Posterior cingulate gyrus (tissue), 11 donors: ENCODE measurements around the gene BHLHE23.

Experiments used
- DNase-seq, 10 donors: peaks; one replicate each; pipeline versions ENCODE4 v3.0.0 to v3.0.0-alpha.2; 2020 to 2021; ENCODE audit warnings: mixed read lengths in 3 of 10
- intact Hi-C: fragments of 100-400 bp; cut with DNase I; formaldehyde crosslinking; loops from one replicate; pipeline ENCODE4 v1.15.1; 2023

Gene BHLHE23

DNA sequence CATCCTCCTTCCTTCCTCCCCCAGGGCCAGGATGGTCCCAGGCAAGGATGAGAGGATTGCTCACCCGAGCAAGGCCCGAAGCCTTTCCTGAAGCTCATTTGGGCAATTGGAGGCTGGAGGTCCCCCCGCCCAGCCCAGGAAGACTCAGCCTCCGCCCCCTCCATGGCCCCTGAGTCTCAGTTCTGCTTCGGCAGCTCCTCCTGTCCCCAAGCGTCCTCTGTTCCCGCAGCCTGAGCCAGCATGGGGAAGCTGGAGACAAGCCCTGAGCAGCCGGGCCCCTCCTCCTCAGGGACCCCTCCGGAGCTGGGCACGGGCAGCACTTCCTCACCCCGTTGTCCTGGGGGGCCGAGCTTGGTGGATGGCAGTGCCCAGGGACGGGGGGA lies 28.2 kb downstream of the BHLHE23 start:
- no peak for DNase-seq
- intact Hi-C loops: no loop called here

GRCh38 chr20:62977613-62978560 lies 28.9 kb downstream of the BHLHE23 start:
- intact Hi-C loops: no loop called here
- DNase-seq: no peak

DNA sequence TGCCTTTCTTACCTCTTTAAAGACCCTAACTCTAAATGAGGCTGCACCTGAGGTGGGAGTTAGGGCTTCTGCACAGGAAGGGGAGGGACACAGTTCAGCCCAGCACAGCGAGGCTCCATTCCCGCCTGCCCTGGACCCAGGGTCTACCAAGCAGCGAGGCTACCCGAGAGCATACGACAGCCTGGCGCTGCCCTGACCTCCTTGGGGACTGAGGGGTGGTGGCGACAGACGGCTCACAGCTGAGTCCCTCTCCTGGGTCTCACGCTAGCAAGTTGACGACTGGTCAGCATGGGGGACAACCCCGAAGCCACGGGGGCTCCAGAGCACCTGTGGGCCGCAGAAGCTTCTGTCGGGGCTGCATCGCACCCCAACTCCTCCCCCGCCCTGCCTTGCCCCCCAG lies 29.9 kb downstream of the BHLHE23 start:
- DNase-seq: no peak
- intact Hi-C loops: no loop called here

DNA sequence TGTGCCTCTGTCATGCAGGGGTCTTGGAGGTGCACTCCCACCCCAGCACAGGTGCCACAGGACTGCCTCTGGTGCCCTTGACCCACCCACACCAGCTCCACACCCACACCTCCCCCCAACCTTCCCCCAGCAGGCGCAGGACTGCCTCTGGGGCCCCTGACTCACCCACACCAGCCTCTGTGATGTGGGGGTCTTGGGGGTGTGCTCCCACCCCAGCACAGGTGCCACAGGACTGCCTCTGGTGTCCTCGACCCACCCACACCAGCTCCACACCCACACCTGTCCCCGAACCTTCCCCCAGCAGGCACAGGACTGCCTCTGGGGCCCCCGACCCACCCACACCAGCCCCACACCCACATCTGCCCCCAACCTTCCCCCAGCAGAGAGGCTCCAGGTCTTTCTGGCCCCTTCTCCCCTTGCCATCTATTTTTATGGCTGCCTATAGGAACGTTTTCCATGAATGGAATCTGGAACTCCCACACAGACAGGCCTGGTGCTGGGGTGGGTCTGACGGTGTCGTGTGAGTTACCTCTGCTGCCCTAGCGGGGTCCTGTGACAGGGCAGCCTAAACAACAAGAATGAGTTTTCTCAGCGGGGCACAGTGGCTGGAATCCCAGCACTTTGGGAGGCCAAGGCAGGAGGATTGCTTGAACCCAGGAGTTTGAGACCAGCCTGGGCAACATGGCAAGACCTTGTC lies 30.8 kb downstream of the BHLHE23 start:
- intact Hi-C loops: no loop called here
- no peak for DNase-seq

- no peak for DNase-seq
- intact Hi-C loops: no loop called here
Observed at GRCh38 chr20:62975251-62975760, 31.5 kb downstream of the BHLHE23 start.

DNA sequence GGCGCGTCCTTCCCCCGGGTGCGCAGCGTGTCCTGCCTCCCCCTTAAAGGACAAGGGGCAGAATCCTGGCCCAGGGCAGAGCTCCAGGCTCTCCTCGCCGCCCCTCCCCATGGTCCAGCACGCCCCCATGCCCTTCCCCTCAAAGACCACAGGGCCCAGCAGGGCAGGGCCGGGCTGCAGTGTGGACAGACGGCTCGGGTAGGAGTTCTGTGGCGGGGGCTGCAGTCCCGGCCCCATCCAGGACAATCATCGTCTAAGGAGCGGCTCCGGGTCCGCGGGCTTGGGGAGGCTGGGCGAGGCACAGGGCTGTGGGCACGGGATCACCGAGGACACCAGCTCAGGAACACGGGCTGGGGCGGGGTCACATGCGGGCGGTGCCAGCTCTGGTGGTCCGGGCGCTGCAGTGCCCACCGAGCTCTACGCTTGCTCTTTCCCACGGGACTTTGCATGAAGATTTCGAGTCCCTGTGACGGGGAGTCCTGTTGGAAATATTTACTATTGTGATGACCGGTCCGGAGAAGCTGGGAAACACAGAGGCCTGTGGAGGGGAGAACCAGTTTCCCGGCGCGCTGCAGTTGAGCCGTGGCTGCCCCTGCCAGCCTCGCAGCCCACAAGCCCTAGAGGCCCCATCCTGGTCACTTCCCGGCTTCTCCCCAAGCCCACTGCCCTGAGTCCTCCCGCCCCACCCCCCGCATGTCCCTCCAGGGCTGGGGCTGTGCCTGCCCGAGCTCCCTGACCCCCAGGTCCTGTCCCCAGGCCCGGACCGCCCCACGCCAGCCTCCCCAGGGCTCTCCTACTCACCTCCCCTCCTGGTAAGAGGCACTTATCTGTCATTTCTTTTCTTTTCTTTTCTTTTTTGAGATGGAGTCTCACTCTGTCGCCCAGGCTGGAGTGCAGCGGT lies 33.7 kb downstream of the BHLHE23 start:
- intact Hi-C loops: loop anchor here (1.0 kb wide), 1 partner anchor 36 kb away; no protein-coding TSS in a partner anchor

GRCh38 chr20:62971950-62972844 lies 34.6 kb downstream of the BHLHE23 start:
- peak; percentile 78 to 98 (median 87) for DNase-seq
- intact Hi-C loops: loop anchor here (1.0 kb wide), 1 partner anchor 37 kb away; no protein-coding TSS in a partner anchor

More for the DNA sequence above, 33.7 kb downstream of the BHLHE23 start:
- DNase-seq: no peak

DNA sequence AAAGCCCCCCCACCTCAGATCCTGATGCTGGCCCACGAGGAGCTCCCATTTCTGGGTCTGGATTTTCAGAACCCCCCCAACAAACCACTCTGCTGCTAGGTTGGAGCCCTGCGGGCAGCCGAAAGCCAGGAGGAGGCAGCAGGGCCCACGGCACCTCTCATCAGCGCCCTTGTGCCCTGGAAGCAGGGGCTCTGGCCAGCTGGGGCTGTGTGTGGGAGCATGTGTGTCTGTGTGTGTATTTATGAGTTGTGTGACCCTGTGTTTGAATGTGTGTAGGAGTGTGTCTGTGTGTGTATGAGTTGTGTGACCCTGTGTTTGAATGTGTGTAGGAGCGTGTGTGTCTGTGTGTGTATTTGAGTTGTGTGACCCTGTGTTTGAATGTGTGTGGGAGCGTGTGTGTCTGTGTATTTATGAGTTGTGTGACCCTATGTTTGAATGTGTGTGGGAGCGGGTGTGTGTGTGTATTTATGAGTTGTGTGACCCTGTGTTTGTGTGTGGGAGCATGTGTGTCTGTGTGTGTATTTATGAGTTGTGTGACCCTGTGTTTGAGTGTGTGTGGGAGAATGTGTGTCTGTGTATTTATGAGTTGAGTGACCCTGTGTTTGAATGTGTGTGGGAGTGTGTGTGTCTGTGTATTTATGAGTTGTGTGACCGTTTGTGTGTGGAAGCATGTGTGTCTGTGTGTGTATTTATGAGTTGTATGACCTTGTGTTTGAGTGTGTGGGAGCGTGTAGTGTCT lies 35.4 kb downstream of the BHLHE23 start:
- intact Hi-C loops: no loop called here
- DNase-seq: no peak

DNA sequence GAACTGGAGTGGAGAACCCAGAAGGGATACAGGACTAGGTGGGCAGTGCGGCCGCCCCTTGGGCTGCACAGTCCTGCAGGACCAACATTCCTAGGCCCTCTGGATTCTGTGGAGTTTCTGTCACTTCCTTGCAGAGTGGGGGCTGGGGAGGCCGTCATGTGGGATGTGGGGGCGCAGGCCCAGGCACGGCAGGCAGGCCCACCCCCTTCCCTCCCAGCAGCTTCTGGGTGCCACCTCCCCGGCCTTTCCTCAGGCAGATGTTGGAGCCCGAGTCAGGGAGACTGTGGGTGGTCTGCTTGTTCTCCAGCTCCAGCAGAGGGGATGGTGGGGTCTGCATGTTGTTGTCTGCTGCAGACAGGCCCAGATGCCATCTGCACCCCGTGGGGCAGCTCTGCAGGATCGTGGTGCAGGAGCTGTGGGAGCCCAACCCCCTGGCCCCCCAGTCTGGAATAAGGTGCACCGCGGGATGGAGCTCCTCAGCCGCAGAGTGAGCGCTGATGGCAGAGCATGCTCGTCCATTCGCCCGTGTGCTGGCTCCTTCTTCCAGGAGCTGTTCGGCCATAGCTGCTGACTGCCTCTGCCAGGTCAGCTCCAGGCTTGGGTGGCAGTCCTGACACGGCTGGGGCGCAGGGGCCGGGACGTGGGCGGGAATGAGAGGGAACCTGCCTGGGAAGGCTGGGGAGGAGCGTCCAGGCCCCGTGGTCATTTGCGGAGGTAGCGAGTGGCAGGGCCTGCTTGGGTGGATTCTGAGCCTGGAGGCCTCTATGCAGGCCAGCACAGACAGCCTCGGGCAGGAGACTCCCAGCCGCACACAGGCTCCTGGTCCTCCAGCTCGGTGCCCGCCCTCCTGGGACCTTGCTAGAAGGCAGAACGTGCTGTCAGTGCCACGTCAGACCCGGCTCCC lies 36.2 kb downstream of the BHLHE23 start:
- intact Hi-C loops: no loop called here
- DNase-seq: no peak

GRCh38 chr20:62969939-62970306 lies 36.8 kb downstream of the BHLHE23 start:
- intact Hi-C loops: no loop called here
- no peak for DNase-seq

DNA sequence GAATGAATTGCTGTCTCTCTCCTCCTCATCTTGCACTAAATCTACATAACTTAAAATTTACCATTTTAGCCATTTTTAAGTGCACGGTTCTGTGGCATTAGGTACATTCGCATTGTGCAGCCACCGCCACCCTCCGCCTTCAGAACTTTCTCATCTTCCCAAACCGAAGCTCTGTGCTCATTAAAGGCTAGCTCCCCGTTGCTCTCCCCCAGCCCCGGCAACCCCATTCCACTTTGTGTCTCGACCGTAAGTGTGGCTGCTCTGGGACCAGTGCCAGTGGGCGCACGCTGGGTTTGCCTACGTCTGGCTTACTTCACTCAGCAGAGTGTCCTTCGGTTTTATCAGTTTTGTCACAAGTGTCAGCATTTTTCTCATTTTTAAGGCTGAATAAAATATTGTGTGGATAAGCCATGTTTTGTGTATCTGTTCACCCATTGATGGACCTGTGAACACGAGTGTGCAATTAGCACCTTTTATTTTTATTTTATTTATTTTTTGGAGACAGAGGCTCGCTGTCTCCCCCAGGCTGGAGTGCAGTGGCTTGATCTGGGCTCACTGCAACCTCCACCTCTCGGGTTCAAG lies 37.5 kb downstream of the BHLHE23 start:
- DNase-seq: no peak
- intact Hi-C loops: no loop called here

GRCh38 chr20:62968378-62969178 lies 38.2 kb downstream of the BHLHE23 start:
- intact Hi-C loops: no loop called here
- no peak for DNase-seq

- no peak for DNase-seq
- intact Hi-C loops: no loop called here
Observed at GRCh38 chr20:62967628-62968351, 39.0 kb downstream of the BHLHE23 start.

GRCh38 chr20:62967149-62967501 lies 39.6 kb downstream of the BHLHE23 start:
- DNase-seq: no peak
- intact Hi-C loops: no loop called here

DNA sequence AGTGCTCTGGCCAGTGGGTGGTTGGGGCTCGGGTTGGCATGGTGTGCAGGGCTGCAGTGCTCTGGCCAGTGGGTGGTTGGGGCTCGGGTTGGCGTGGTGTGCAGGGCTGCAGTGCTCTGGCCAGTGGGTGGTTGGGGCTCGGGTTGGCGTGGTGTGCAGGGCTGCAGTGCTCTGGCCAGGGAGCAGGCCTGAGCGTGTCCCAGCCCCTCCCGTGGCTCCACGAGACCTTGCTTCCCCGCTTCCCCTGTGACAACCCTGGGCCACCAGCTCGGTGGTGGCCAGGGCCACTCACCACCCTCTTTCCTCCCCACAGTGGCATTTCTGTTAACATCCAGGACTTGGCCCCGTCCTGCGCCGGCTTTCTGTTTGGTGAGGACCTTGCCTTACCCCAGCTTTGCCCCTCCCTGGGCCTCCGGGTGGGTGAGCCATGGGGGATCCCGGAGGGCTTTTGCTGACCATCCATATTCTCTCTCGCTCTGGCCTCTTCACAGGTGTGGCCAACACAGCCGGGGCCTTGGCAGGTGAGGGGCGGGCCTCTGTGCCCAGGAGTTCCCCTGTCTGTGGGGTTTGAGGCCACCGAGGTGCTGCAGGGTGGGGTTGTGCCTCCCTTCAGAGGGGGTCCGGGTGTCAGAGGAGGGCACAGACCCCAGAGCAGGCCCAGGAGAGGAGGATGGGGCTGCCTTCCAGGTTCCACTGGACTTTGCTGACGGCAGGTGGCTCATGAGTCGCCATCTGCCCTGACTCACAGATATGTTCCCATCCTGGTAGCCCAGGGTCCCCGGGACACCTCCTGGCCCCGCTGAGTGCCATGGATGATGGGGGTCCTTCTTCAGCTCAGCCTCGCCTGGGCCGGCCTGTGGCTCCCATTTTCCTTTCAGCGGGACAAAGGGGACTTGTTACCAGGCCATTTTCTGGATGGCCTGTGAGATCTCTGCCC lies 40.3 kb downstream of the BHLHE23 start:
- intact Hi-C loops: no loop called here

More for the DNA sequence above, 40.3 kb downstream of the BHLHE23 start:
- DNase-seq: no peak
